ENCODE data around the gene TIGD4.

DNA sequence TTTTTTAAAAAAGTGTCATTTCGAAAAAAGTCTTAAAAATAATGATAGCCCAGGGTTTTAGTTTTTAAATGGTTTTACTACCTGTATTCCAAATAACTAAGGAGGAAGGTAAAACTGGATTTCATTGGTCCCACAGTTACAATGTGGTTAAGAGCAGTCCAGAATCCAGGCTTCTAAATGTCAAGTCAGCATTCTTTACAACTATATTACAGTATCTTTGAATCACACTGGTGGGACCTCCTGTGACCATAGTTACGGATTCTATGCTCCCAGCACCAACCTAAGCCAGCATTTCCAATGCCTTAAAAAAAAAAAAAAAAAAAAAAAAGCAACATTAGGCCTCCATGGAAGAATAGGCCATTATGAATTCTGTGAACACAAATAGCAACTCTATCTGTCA, 6.2 kb downstream of the TIGD4 start:
- TF ChIP-seq, protein P1, sequence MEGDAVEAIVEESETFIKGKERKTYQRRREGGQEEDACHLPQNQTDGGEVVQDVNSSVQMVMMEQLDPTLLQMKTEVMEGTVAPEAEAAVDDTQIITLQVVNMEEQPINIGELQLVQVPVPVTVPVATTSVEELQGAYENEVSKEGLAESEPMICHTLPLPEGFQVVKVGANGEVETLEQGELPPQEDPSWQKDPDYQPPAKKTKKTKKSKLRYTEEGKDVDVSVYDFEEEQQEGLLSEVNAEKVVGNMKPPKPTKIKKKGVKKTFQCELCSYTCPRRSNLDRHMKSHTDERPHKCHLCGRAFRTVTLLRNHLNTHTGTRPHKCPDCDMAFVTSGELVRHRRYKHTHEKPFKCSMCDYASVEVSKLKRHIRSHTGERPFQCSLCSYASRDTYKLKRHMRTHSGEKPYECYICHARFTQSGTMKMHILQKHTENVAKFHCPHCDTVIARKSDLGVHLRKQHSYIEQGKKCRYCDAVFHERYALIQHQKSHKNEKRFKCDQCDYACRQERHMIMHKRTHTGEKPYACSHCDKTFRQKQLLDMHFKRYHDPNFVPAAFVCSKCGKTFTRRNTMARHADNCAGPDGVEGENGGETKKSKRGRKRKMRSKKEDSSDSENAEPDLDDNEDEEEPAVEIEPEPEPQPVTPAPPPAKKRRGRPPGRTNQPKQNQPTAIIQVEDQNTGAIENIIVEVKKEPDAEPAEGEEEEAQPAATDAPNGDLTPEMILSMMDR (IDR thresholded peaks at IDR 0.05; ENCODE audit: borderline replicate concordance, extremely low read depth, low read length, poor library complexity, severe bottlenecking) = no peak
- no peak for TF ChIP-seq EZH2 (IDR thresholded peaks at IDR 0.05; ENCODE audit: borderline replicate concordance, low read depth, low read length, severe bottlenecking)
